ENCODE results near the gene OLIG2.

DNA sequence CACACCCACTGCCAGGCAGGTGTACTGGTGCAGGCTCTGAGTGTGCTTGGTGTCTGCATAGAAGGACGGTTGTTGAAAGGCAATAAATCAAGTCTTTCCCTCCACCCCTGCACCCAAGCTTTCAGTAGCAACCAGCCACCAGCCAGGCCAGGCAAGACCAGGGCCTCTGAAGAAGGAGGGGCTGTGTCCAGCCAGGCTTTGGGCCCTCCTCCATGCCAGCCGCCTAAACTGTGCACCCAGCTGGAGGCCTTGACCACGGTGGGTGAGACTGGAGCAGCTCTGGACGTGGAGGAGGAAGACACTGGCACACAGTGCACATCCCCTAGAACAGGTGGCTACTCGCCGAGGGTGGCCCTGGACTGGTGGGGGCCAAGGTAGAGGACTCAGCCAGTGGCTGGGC, 4.9 kb downstream of the OLIG2 start:
- TF ChIP-seq, protein P1, sequence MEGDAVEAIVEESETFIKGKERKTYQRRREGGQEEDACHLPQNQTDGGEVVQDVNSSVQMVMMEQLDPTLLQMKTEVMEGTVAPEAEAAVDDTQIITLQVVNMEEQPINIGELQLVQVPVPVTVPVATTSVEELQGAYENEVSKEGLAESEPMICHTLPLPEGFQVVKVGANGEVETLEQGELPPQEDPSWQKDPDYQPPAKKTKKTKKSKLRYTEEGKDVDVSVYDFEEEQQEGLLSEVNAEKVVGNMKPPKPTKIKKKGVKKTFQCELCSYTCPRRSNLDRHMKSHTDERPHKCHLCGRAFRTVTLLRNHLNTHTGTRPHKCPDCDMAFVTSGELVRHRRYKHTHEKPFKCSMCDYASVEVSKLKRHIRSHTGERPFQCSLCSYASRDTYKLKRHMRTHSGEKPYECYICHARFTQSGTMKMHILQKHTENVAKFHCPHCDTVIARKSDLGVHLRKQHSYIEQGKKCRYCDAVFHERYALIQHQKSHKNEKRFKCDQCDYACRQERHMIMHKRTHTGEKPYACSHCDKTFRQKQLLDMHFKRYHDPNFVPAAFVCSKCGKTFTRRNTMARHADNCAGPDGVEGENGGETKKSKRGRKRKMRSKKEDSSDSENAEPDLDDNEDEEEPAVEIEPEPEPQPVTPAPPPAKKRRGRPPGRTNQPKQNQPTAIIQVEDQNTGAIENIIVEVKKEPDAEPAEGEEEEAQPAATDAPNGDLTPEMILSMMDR (IDR thresholded peaks at IDR 0.05): no peak
- TF ChIP-seq POLR2A (IDR thresholded peaks at IDR 0.05): no peak
